Left ventricle myocardium superior (tissue), 1 donor: ENCODE results near the gene DCTN4. TPM values are rescaled to one million over a fixed set of nuclear protein-coding genes. Genes with fewer than 3 reads are reported as not detected.

Source experiments
- total RNA-seq: library from RNA; stranded (reverse); fragmentation: NEBNext Ultra II Directional; extraction: Animal tissue kit (Norgen Biotek cat#: 25700); gene quantifications from one replicate; pipeline ENCODE4 v1.2.1, GENCODE V29; 2021
- donor health status: DM: no; HTN: yes; CAD: no; lungs with severe emphysema.

The DCTN4 gene
- total RNA-seq, 1 donor from 2014 or later = 43.5 TPM

Other genes with a start within 250 kb of the DCTN4 start
- 675 TPM for gene SYNPO, start 118.4 kb downstream of the DCTN4 start, total RNA-seq
- gene MYOZ3, start 97.8 kb downstream of the DCTN4 start, total RNA-seq = 3.2 TPM
- 28.9 TPM for gene RBM22, start 58.0 kb downstream of the DCTN4 start, total RNA-seq
- 15.2 TPM for gene SMIM3, start 19.7 kb upstream of the DCTN4 start, total RNA-seq
- gene IRGM, start 87.5 kb upstream of the DCTN4 start, total RNA-seq = not detected
- 0.69 TPM for gene ZNF300, start 146.0 kb upstream of the DCTN4 start, total RNA-seq